NCI-H1048 (cell line): ENCODE results near the gene BLOC1S1.

Experiments
- DNase-seq: peaks from one replicate; lab custom pipeline; 2025; lab: John Stamatoyannopoulos, UW

BLOC1S1 gene

DNA sequence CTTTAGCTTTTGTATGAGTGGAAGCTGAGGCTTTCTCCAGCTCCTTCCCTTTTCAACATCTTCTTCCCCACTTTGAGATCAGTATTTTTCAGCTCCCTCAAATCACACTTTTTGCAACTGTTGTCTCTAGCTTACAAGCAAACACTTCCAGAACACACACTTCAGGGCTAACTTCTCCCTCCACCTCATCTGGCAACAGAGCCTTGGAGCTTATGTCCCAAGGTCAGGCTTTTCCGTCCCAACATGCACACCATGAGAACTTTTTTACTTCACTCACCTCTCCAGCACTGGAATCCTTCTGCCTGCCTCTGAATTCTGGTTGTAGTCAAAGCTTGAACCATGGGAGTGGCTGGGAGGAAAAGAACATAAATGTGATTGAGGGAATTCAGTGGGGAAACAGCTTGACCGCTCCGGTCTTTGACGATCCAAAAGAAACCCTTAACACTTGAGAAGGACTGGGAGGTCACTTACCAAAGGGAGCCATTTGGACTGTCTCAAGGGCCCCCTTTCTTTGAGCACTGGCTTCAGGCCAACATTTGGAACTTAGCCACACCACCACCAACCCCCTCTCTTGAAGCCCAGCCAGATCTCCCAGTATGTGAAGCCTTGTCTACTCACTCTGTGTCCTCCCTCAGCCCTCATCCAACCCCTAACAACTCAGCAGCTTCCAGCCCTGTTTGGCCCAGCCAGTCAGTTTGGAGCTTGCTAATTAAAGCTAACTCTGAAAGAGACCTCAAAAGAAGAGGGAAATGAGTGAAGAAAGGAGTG, 3.9 kb upstream of the BLOC1S1 start:
- DNase-seq, result no peak

DNA sequence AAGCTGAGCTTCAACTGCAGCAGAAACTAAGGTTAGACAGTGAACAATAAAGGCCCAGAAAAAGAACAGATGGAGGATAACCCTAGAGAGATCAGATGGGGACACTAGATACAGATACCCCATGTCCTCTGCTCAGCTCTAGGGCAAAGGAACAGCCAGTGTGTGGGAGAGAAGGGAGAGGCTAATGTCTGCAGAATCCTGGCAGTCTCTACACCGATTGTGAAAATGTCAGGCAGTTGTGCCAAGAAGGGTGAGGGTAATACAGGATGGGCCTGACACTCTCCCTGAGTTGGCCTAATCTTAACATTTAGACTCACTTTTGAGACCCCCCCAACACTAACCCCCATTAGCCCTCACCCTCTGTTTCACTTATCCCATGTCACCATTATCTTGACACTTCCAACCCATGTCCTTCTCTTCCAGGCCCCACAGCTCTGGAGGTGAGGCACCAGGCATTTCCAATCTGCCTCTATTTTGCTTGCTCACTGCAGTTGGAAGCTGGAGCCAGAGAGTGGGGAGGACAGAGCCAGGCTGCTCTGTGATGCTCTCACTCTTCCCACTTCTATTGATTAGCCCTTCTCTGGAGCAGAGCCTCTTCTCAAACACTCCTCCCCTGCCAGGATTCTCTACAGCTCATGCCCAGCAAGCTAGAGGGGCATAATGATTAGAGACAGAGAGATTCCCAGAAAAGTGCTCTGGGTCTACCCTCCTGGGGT, 3.0 kb upstream of the BLOC1S1 start:
- DNase-seq, result no peak

DNA sequence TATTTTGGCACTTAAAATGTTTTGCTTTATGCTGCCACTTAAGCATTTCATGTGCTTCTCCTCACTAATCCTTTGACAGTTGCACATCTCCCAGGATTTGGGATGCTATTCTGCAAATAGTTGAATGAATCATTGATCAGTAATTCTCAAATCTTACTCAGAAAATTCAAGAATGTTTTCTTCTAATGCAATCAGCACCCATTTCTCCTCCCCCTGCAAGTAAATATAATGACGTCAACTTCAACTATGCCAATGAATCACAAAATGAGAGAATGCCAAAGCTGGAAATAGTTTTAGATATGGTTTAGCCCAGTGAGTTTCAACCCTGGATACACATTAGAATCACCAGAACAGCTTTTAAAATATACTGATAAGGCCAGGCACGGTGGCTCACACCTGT, 2.1 kb upstream of the BLOC1S1 start:
- DNase-seq, result no peak

DNA sequence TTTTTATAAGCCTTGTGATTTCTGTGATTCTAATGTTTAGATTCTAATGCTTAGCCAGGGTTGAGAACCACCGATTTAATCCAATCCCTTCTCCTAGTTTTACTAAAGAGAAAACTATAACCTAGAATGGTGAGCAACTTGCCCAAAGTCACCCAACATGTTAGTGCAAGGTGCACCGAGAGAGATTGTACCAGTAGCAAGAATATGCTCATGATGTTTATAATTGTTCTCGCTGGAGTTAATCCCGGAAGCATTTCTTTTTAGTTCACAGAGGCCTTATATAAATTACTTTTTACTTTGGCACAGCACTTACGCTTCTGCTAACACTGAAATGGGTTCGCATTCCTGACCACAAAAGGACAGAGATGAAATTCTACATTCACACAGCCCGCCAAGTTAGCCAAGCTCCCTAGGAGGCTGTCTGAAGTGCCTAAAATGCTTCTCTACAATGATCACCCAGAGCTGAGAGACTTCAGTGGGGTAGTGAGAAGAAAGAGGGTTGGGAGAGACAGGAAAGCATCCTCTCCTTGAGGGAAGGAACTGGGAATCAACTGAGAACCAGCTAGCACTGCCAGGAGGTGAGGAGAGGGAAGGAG, 579 bp upstream of the BLOC1S1 start:
- no peak for DNase-seq

DNA sequence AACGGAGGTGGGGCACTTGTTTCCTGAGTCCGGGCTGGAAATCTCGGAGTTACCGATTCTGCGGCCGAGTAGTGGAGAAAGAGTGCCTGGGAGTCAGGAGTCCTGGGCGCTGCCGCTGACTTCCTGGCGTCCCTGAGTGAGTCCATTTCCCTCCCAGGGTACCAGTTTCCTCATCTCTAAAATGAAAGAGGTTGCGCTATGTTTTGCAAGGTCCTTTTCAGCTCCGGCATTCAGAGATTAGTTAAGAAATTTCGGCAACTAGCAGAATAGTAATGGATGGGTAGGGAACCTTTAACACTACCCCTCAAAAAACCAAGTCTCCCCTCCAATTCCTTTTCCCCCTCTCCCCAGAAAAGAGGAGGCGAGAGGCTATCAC, 724 bp downstream of the BLOC1S1 start:
- DNase-seq, result no peak

DNA sequence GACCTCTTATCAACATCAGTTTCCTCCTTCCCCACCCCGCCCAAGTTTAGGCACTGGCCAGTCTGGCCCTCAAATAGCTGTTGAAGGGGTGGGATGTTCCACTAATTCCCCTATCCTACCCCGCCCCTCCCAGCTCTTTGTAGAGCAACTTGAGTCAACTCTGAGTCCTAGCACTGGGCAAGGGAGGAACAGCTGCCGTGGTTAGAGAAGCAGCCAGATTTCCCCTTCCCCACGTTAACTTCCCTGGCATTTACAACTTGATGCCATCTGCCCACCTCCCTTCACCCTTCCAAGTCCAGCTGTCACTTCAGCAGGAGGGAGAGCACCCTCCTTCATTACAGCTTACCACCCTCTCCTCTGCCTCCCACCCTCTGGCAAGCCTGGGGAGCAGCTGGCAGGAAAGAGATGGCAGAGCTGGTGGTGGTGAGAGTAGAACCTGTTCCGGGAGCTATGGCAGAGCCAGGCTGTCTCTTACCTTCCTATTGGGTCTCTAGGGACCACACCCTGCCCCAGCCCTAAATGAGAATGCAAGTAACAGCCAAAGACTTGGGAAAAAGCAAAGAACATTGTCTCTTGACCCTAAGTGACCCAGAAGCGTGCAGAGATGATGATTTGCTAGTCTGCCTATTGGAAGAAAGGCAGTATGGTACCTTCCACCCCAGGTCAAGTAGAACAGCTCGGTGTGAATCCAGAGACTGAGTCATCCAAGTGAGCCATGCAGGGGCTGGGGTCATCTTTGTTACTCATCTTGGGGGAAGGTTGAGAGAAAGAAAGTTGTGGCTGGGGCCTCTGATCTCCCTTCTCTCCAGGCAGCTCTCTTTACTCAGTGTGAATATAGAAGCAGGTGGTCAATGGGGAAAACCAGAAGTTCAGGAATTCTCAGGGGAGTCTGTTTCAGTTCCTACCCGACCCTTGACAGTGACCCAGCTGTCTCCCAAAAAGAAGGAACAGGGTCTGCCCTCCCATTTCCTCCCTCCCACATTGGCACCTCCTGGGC, 1.5 kb downstream of the BLOC1S1 start:
- DNase-seq, result no peak

DNA sequence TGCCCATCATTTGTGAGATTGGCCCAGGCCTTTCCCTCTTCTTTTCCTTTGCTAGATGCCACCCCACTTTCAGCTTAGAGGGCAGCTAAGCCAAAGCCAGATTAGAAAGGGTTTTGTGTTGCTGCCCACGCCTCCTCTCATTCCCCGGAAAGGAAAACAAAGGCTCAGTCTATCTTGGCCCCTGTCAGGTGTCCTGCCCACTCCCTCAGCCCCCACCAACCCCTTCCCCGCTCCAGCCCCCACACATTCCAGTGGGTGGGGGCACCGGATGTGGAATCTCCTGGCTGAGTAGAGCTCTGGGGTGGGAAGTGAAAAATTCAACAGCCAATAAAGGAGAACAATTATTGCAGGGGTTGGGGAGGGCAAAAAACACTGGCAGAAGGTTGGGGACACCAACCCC, 2.2 kb downstream of the BLOC1S1 start:
- no peak for DNase-seq

DNA sequence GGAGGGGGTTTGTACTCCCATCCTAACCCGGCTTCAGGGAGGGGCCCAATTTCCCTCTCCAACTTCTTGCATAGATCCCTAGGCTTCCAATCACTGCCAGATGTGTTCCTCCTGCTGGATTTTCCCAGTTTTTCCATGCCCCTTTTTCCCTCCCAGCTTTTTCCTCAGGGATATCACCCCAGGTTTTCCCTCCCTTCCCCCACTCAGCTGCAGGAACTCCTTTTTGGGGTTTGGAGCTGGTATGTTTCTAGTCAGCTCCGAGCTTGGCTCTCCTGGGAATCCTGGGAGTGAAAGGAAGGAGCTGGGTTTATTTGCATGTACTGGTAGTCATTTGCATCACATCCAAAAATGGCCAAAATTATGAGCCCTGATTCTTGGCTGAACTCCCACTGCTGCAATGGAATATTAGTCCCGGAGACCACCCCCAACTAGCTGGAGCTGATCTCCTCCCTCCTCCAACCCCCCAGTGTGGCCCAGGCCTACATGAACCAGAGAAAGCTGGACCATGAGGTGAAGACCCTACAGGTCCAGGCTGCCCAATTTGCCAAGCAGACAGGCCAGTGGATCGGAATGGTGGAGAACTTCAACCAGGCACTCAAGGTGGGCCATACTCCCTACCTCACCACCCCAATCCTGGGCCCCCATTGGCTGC, 2.9 kb downstream of the BLOC1S1 start:
- no peak for DNase-seq

DNA sequence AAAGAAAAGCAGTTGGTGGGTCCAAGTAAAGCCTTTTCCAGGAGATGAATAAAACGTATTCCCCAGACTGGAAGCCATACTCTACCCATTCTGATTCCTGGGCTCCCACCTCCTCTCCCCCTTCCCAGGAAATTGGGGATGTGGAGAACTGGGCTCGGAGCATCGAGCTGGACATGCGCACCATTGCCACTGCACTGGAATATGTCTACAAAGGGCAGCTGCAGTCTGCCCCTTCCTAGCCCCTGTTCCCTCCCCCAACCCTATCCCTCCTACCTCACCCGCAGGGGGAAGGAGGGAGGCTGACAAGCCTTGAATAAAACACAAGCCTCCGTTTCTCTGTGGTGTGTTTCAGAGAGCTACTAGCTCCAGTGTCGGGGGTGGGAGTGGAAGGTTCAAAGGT, 3.5 kb downstream of the BLOC1S1 start:
- DNase-seq, result no peak

DNA sequence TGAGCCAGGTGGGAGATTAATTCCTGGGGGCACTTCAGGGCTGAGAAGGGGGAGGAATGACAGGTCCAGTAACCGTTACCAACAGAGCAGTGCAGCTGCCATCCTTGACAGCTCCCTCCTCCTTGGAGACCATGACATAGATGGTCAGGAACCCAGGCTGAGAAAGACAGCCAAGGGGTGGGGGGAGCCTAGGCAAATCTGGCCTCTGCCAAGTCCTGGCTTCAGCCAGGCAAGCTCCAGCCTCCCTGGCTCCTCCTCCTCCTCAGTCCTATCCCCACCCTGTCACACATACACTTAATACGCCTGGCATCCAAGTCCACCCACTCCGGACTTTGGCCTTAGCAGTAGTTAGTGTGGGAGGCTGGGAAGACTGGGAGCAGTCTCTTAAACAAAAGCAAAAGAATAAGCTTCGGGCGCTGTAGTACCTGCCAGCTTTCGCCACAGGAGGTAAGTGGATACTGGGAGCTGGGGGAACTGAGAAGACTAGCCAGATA, 4.3 kb downstream of the BLOC1S1 start, which contains the start of gene RDH5:
TSS of gene RDH5 (plus strand) at position 323 of the 494 bp plus-strand sequence. CDS start 792 bp downstream, outside the sequence.
- no peak for DNase-seq

DNA sequence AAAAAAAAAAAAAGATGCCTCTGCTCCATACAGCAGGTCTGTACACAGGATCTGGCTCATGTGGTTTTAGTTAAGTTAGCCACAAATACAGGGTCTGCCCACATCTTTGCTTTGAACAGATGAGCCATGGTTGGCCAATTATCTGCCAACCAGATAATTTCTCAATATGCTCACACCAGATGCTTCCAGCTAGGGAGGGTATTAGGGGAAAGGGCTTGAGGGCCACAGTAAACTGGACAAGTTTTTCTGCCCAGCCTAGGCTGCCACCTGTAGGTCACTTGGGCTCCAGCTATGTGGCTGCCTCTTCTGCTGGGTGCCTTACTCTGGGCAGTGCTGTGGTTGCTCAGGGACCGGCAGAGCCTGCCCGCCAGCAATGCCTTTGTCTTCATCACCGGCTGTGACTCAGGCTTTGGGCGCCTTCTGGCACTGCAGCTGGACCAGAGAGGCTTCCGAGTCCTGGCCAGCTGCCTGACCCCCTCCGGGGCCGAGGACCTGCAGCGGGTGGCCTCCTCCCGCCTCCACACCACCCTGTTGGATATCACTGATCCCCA, 5.1 kb downstream of the BLOC1S1 start:
- DNase-seq, result no peak

DNA sequence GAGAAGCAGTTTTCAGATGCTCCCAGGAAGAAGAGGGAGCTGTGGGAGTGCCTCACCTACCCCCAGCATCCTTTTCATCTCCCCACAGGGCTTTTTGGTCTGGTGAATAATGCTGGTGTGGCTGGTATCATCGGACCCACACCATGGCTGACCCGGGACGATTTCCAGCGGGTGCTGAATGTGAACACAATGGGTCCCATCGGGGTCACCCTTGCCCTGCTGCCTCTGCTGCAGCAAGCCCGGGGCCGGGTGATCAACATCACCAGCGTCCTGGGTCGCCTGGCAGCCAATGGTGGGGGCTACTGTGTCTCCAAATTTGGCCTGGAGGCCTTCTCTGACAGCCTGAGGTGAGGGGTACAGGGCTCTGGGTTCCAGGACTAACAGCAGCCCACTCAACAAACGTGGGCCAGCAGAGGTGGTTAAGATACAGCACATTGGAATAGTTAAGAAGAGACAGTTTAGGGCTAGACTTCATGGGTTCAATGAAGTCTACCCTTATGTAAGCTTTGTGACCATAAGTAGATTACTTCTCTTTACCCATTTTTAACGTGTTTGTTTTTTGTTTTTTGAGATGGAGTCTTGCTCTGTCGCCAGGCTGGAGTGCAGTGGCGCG, 5.9 kb downstream of the BLOC1S1 start:
- DNase-seq, result no peak

DNA sequence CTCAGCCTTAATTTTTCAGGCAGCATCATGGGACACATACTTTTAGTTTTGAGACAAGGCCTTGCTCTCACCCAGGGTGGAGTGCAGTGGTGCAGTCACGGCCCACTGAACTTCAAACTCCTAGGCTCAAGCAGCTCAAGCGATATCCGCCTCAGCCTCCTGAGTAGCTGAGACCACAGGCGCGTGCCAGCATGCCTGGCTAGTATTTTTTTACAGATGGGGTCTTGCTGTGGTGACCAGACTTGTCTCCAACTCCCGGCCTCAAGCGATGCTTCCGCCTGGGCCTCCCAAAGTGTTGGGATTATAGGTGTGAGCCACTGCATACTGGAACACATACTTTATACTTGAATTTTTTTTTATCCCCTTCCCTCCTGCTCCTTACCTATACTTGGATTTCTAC, 7.1 kb downstream of the BLOC1S1 start:
- no peak for DNase-seq

DNA sequence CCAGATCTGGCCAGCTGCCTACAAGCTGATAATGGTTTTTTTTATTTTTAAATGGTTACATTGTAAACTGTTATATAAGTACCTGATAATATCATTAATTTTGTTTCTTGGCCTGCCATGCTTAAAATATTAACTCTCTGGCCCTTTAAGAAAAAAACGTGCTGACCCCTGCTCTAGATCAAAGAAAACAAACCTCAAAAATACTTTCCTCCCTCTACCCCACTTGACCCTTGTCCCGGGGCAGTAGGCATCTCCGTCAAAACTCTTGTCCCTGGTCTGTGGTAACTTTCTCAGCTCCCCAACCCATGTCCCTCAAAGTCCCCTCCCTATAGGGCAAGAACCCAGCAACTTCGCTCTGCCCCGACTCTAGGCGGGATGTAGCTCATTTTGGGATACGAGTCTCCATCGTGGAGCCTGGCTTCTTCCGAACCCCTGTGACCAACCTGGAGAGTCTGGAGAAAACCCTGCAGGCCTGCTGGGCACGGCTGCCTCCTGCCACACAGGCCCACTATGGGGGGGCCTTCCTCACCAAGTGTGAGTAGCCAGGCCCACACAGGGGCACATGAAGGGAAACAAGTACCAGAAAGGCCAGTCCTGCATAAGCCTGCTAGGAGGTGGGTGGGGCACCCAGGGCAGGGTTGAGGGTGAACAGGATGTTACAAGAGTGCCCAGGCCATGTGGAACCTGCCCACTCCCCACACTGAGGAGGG, 7.8 kb downstream of the BLOC1S1 start:
- no peak for DNase-seq

DNA sequence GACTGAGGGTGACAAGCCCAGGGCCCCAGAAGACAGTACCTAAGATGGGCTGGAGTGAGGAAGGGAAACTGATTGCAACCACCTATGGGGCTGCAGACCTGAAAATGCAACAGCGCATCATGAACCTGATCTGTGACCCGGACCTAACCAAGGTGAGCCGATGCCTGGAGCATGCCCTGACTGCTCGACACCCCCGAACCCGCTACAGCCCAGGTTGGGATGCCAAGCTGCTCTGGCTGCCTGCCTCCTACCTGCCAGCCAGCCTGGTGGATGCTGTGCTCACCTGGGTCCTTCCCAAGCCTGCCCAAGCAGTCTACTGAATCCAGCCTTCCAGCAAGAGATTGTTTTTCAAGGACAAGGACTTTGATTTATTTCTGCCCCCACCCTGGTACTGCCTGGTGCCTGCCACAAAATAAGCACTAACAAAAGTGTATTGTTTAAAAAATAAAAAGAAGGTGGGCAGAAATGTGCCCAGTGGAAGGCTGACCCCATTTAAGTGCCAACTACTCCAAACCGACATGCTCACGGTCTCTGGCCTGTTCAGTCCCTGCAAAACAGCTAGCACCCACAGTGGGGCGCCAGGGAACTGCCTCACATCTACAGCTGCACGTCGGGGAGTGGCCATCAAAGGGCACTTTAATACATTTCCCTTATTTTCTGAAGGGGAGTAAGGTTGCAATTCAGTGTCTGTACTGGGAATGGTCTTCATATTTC, 8.5 kb downstream of the BLOC1S1 start:
- peak; percentile 24 for DNase-seq

DNA sequence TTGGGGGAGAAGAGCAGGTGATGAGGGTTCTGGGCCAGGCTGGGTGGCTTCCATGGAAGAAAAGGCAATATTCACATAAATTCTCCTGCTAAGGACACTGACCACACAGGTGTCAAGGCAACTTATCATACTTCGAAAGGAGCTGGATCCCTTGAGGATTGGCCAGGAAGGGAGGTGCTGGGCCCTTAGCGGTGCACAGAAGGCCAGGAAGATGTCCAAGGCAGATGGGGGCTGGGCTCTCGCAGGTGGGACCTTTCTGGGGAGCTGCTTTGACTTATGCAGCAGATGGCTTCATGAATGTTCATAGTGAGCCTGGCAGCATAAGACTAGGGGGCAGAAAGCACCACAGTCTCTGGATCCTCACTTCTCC, 9.1 kb downstream of the BLOC1S1 start:
- DNase-seq, result no peak

DNA sequence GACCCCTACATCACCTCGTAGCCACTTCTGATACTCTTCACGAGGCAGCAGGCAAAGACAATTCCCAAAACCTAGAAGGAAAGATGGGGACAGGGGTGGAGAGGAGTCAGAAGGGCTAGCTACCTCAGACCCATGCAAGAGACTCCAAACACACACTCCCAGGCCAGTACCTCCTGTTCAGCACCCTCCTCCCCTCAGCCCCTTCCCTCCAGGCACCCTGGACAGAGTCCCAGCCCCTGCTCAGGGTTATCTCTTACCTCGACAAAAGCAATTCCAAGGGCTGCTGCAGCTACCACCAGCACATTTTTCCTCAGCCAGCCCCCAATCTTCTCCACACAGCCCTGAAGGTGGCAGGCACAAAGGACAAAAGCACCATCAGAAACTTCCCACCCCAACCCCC, 9.7 kb downstream of the BLOC1S1 start:
- no peak for DNase-seq

DNA sequence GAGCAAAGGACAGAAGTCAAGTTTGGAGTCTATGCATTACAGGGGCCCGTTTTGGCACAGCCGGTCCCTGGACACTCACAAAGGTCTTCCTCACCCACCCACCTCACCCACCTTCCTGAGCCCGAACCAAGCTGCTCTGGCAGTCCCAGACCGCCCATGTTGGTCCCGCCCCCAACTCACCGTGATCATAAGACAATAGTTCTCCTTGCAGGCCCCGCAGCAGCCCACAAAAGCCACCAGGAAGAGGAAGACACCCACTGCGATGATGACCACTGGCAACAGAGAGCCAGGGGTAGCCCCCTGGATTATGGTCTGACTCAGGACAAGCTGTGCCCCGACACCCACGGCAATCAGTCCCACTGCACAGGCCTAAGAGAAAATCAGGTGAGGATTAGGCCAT, 11.1 kb downstream of the BLOC1S1 start:
- DNase-seq, result no peak

DNA sequence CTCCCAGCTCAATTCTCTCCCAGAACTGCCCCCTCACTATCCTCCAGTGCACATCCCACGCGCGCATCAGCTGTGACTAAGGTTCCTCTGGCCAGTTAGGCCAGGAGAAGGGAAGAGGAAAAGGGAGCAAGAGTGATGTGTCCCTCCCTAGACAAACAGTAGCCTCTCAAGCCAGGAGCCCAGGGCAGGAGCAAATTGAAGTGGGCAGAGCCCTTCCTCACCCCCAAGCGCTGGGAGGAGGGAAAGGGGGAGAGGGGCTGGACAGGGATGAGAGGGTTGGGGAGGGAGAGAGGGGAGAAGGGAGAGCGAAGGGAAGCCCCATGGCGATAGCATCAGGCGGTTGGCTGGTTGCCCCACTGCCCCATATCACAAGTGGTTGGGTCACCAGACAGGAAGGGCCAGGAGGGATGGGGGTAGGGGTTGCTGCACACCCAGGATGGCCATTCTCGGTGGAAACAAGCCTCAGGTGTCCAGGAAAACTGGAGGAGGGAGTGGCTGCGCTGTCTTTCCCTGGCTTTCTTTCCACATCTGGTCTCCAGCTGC, 11.9 kb downstream of the BLOC1S1 start:
- no peak for DNase-seq
